CD4-positive, alpha-beta T cell treated with Interleukin-15 for 1 hour (primary cell): ENCODE results near the gene ISX.

Experiments
- DNase-seq: peaks from one replicate; pipeline ENCODE4 v3.0.0-alpha.2; 2020

ISX gene

GRCh38 chr22:35053060-35053835 is 12.7 kb upstream of the ISX start:
- no peak for DNase-seq

GRCh38 chr22:35054064-35054463 is 11.9 kb upstream of the ISX start:
- DNase-seq = no peak

DNA sequence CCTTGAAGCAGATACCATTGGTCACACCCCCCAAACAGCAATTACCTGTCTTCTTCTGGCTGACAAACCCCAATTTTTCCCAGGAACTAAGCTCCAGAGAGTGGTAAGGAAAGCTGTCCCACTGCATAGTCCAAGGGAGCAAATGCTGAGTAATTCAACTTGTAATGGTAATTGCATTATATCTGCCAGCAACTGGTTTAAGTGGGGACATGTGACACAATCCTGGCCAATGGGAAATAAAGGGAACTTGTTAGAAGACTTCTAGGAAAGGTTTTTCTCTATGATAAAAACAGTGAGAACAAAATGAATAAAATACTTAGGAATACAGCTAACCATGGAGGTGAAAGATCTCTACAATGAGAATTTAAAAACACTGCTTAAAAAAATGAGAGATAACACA is 9.5 kb upstream of the ISX start:
- no peak for DNase-seq

- DNase-seq = no peak
Measured at GRCh38 chr22:35057155-35057554, 8.8 kb upstream of the ISX start.

GRCh38 chr22:35059632-35060031 is 6.3 kb upstream of the ISX start:
- DNase-seq = no peak

DNA sequence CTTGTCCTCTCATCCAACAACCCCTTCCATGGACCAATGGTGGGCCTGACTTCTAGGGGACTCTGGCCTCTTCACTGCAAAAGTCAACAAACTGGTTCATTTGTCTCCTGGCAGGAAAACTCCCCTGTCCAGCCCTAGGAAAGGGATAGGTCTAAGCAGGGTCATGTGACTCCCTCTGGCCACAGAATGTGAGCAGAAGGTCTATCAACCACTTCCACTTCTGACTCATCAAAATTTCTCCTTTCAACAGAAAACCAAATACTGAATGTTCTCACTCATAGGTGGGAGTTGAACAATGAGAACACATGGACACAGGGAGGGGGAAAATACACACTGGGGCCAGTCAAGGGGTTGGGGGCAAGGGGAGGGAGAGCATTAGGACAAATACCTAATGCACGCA is 1.3 kb upstream of the ISX start:
- DNase-seq = no peak

DNA sequence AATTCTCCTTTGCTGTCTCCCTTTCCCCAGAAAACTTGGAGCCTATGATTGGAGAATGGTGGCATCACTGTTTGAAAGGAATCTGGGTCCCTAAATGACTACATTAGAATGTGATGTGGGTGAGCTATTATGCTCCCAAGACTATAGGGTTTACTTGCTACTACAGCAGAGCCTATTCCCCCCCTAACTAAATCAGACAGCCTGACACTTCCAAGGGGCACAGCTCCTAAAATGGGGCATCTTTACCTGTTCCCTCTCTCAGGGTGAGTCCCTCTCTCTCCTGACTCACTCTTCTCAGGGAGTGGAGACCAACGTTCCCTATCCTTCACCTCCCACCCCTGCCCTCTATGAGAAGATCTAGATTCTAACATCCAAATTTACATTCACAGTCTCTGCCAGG is 775 bp upstream of the ISX start:
- no peak for DNase-seq

DNA sequence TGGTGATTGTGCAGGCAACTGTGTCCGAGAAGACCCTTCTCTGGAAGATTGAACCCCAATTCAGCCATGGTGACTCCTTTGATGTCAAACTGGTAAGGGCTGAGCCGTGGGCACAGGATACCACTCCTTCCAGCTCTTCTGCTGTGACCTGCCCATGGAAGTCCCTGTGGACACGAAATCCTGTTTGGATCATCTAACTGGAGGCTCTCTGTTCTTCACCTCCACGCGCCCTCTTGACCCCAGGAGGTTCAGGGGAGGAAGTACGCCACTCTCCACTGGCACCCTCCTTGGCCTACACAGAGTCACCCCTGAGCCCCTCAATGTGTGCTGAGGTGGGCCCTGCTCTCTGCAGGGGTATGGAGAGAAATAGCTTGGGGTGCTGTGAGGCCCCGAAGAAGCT is 810 bp downstream of the ISX start:
- DNase-seq = no peak

GRCh38 chr22:35069541-35069940 is 3.6 kb downstream of the ISX start:
- DNase-seq = no peak

DNA sequence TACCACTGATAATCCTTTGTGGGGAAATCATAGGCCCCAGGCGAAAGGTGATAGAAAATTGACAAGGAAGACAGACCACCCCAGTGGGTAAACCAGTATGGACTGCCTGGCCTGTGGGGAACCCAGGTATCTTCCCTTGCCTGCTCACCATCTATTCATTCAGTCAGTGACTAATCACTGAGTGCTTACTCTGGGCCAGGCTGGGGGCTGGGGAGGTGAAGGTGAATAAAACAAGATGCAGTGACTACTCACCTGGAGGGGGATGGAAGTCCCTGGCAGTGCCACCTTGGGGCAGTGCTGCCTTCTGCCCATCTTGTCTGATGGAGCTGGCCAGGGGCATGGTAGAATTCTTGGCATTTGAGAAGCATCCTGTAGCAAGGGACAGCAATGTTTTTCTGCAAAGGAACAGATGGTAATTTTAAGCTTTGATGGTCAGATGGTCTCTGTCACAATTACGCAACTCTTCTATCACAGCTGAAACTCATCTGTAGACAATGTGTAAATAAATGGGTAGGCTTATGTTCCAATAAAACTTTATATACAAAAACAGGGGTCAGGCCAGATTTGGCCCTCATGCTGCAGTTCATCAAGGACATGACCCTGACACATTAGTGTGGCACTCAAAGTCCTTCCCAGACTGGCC is 4.6 kb downstream of the ISX start:
- no peak for DNase-seq

DNA sequence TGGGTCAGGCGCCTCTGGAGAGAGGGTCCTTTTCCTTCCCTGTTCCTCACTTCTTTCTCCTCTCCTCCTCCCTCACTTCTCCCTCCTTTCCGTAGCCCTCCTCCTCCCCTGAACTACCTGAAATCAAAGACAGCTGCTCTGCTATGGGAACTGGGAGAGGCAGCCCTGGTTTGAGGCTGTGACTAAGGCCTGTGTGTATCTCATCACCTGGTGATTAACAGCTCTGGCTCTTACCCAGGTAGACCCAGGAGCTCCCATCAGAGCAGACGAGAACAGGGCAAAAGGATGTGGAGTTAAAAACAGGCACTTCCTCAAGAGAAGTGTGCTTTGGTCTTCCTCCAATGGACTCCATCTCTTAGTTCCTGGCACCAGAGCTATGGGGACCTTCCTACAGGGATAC is 5.8 kb downstream of the ISX start:
- DNase-seq = no peak

DNA sequence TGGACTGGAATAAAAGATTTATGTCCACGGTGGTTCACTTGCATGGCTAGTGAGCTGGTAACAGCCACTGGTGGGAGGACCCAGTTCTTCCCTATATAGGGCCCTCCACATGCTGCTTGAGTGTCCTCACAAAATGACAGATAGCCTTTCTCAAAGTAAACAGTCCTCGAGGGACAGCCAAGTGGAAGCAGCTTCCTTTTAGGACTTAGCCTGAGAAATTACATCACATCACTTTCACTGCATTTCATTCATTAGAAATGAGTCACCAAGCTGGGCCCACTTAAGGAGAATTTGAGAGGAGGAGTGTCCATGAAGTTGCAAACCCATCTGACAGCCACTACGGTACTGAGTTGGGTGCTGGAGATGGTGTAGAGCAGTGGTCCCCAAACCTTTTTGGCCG is 7.0 kb downstream of the ISX start:
- DNase-seq = no peak

GRCh38 chr22:35074583-35074982 is 8.6 kb downstream of the ISX start:
- no peak for DNase-seq

GRCh38 chr22:35076630-35077029 is 10.7 kb downstream of the ISX start:
- no peak for DNase-seq

GRCh38 chr22:35085621-35086020 is 19.7 kb downstream of the ISX start:
- DNase-seq = no peak

GRCh38 chr22:35089139-35089538 is 23.2 kb downstream of the ISX start:
- DNase-seq = no peak

DNA sequence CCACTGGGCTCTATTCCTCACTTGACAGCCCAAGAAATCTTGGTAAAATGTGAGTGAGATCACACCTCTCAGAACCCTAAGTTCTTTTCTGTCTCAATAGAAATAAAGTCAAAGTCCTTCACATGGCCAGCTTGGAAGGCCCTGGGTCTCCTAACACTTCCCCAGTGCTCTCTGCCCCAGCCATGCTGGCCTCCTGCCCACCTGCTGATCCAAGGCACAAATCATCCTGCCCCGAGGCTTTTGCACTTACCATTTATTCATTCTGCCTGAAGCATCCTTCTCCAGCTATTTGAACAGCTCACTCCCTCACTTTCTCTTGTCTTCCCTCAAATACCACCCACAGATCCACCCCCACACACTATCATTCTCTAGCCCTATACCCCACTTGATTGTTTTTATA is 26.4 kb downstream of the ISX start:
- no peak for DNase-seq

GRCh38 chr22:35098921-35099320 is 33.0 kb downstream of the ISX start:
- no peak for DNase-seq

DNA sequence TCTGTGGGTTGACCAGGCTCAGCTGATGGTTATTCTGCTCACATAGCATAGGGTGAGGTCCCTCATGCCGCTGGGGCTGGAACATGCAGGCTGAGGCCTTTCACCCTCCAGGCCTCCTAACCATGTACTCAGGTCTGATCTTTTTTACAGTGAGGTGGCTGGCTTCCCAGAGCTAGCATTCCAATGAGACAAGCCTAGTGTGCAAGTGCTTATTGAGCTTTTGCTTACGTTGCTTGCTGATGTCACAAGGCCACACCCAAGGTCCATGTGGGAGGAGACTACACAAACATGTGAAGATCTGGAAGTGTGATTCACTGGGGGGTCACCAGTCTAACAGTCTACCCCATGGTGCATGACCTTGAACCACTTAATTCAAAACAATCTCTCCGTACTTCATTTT is 33.9 kb downstream of the ISX start:
- DNase-seq = no peak

- DNase-seq = no peak
Measured at GRCh38 chr22:35102663-35103062, 36.7 kb downstream of the ISX start.

DNA sequence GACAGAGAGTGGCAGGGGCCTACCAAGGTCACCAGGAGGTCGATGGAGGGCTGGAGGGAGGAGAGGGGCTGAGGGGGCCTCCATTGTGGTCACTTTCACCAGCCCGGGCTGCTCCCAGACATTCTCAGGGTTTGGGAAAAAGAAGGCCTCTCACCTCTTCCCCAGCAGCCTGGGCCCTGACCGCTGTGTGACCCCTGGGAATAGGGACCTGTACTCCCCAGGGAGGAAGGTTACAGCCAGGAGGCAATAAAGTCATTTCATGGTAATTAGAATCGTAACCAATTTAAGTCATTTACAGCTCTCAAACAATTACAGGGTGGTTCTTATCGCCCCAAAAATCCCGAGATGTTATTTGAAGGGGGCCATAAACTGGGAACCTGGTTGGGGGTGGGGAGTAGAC is 37.8 kb downstream of the ISX start:
- DNase-seq = no peak

- no peak for DNase-seq
Measured at GRCh38 chr22:35104491-35104890, 38.5 kb downstream of the ISX start.

DNA sequence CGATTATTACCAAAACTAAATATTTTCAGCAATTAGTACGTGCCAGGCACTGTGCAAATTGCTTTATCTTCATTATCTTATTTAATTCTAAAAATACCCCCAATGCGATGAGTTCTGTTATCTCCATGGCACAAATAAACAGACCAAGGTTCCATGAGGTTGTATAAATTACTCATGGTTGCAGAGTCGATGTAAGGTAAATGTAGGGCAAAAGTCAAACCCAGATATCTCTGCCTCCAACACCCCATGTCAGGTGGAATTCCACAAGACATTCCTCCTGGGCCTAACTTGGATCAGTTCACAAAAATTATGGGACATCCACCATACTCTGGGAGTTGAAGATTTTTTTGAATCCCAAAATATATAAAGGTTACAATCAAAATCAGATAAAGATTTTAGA is 43.7 kb downstream of the ISX start:
- DNase-seq = no peak

DNA sequence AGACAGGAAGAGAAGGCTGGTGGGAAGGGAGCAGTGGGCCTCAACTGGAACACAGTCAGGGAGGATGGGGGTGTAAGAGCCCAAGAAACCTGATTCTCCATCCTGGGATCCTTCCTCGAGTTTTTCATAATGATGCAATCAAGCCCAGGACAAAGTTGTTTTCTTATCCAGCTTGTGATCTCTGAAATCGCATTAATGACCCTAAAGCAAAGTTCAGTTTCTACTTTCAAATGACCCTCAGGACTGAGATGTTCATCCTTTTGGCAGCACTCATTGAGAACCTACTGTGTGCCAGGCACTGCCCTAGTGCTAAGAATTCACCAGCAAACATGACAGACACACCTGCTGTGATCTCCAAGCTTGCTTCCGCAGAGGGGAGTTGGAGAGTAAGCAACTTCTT is 45.3 kb downstream of the ISX start:
- no peak for DNase-seq

- DNase-seq = no peak
Measured at GRCh38 chr22:35113341-35113740, 47.4 kb downstream of the ISX start.
